ENCODE data around the gene C3orf52.

DNA sequence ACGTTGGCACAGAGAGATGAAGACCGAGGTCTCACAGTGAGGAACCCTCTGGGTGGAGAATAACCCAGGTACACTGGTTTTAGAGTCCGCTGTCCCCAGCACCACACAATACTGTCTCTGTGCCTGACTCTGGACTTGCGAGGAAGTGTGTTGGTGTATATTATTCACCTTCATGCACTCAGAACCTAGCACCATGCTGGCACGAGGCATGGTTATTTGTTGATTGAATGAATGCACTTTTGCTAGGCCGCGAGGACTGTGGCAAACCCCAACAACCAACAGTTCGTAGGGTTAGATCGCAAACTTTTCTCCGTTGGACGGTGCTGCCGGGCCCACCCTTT, 484 bp upstream of the C3orf52 start:
- TF ChIP-seq, protein P1, sequence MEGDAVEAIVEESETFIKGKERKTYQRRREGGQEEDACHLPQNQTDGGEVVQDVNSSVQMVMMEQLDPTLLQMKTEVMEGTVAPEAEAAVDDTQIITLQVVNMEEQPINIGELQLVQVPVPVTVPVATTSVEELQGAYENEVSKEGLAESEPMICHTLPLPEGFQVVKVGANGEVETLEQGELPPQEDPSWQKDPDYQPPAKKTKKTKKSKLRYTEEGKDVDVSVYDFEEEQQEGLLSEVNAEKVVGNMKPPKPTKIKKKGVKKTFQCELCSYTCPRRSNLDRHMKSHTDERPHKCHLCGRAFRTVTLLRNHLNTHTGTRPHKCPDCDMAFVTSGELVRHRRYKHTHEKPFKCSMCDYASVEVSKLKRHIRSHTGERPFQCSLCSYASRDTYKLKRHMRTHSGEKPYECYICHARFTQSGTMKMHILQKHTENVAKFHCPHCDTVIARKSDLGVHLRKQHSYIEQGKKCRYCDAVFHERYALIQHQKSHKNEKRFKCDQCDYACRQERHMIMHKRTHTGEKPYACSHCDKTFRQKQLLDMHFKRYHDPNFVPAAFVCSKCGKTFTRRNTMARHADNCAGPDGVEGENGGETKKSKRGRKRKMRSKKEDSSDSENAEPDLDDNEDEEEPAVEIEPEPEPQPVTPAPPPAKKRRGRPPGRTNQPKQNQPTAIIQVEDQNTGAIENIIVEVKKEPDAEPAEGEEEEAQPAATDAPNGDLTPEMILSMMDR (IDR thresholded peaks at IDR 0.05; ENCODE audit: borderline replicate concordance, extremely low read depth, low read length, poor library complexity, severe bottlenecking), result no peak
- no peak for TF ChIP-seq EZH2 (IDR thresholded peaks at IDR 0.05; ENCODE audit: borderline replicate concordance, low read depth, low read length, severe bottlenecking)
